ENCODE data around the gene ATOH8. TPM values are rescaled to one million over a fixed set of nuclear protein-coding genes. Genes with fewer than 3 reads are reported as not detected.

The ATOH8 gene
- total and polyA plus RNA-seq, 2 donors (not counting 3 experiments of a cell fraction or from before 2014, with no cell fraction given), result 10.3 to 12.8 TPM

- Histone ChIP-seq H3K9ac (replicated peaks; ENCODE audit: extremely low read depth, insufficient read depth, low read length) (no peak overlapping the region), H3K27me3 (ENCODE audit: control insufficient read depth in 2 of 2, insufficient read depth in 2 of 2, low read length in 2 of 2) (no peaks in the 10 kb centered on the region), H4K20me1 (replicated peaks; ENCODE audit: control insufficient read depth, extremely low read depth, insufficient read depth, low read length) (no peaks in the 10 kb centered on the region), H3K27ac (ENCODE audit: insufficient read depth, low read depth, low read length) (no peak overlapping the region), H3K36me3 (ENCODE audit: control insufficient read depth in 2 of 2, extremely low read depth in 1 of 2, insufficient read depth in 2 of 2, low read length in 2 of 2) (no peaks in the 10 kb centered on the region), H3K4me3 (replicated peaks in 1 of 3; ENCODE audit: insufficient read depth in 1 of 3, low read depth in 1 of 3, low read length in 3 of 3) (no peak overlapping the region), H3K4me1 (ENCODE audit: control insufficient read depth, extremely low read depth, insufficient read depth, low read length) (peaks cover 18% of the 10 kb centered on the region), H2AFZ (ENCODE audit: low read depth, low read length) (peak overlapping the region; percentile 31), H3K4me2 (ENCODE audit: insufficient read depth, low read length) (no peak overlapping the region), H3K9me3 (replicated peaks; ENCODE audit: control insufficient read depth, insufficient read depth, low read length) (no peaks in the 10 kb centered on the region), H3K79me2 (ENCODE audit: control insufficient read depth, insufficient read depth, low read length) (no peaks in the 10 kb centered on the region), H3K9me1 (replicated peaks; ENCODE audit: control insufficient read depth, extremely low read depth, insufficient read depth, low read length) (no peaks in the 10 kb centered on the region)
- no peak for TF ChIP-seq GATA2 (IDR thresholded peaks at IDR 0.05; ENCODE audit: insufficient read depth, insufficient read length, low read depth, low read length)
- TF ChIP-seq POLR2A (IDR thresholded peaks at IDR 0.05; ENCODE audit: low read depth, low read length), result no peak
- TF ChIP-seq CTCF (IDR thresholded peaks at IDR 0.05; ENCODE audit: extremely low read depth in 1 of 2, insufficient read depth in 1 of 2, low read depth in 1 of 2, low read length in 2 of 2), result no peak
- no peak for TF ChIP-seq MAX (IDR thresholded peaks at IDR 0.05; ENCODE audit: insufficient read depth, insufficient read length)
- TF ChIP-seq FOS (IDR thresholded peaks at IDR 0.05; ENCODE audit: borderline replicate concordance, insufficient read depth, low read length), result no peak
- TF ChIP-seq POLR2AphosphoS5 (IDR thresholded peaks at IDR 0.05; ENCODE audit: insufficient read depth, low read depth, low read length), result no peak
- TF ChIP-seq MYC (IDR thresholded peaks at IDR 0.05; ENCODE audit: low read depth, low read length), result no peak
- no peak for TF ChIP-seq EZH2 (IDR thresholded peaks at IDR 0.05; ENCODE audit: borderline replicate concordance, low read depth, low read length, severe bottlenecking)
- TF ChIP-seq JUN (IDR thresholded peaks at IDR 0.05; ENCODE audit: borderline replicate concordance, insufficient read depth, insufficient read length, low read depth), result no peak
- intact Hi-C loops (cut with micrococcal nuclease) (loop anchor here (1.0 kb wide), 1 partner anchor 46 kb away; no protein-coding TSS in a partner anchor), dilution Hi-C loops (cut with MboI; ENCODE audit: extremely low pct_ligation_motif_present, low sequenced_read_pairs) (loop anchor here (25.0 kb wide), 1 partner anchor 107 kb away; no protein-coding TSS in a partner anchor)
- BruUV-seq (replicated peaks), result no TSS peak
- ChIA-PET POLR2A (no interaction called here), CTCF (interaction anchor here (0.7 to 8.8 kb wide), 10 partner anchors 9 to 69 kb away, joined by 3 to 138 read pairs (median 4); no protein-coding TSS in a partner anchor)
- FAIRE-seq, result no peak
- DNase-seq (ENCODE audit: low read depth, low spot score), result no peak
Observed at GRCh38 chr2:85704800-85705679, 48.8 kb upstream of the ATOH8 start.

Data from endothelial cell of umbilical vein (primary cell).